ENCODE results near the gene MACROD2.

The MACROD2 gene

DNA sequence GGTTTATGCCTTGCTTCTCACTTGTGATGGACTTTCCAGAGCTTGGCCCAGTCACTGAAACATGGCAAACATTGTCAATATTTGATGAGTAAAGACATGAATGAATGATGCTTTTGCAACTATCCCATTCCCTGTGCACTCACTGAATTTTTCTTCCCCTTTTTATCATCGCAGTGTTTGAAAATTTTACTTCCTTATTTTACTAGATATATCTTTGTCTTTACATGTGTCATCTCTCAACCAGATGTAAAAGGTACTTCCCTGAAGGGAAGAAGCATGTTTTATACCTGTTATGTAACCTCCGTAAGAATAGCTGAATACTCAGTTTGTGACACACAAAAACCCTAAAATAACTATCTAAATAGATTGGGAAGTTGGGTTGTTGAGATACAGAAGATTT is 886.8 kb downstream of the MACROD2 start:
- H3K27ac ChIP-seq = no peak overlapping the region
- TF ChIP-seq, protein P1, sequence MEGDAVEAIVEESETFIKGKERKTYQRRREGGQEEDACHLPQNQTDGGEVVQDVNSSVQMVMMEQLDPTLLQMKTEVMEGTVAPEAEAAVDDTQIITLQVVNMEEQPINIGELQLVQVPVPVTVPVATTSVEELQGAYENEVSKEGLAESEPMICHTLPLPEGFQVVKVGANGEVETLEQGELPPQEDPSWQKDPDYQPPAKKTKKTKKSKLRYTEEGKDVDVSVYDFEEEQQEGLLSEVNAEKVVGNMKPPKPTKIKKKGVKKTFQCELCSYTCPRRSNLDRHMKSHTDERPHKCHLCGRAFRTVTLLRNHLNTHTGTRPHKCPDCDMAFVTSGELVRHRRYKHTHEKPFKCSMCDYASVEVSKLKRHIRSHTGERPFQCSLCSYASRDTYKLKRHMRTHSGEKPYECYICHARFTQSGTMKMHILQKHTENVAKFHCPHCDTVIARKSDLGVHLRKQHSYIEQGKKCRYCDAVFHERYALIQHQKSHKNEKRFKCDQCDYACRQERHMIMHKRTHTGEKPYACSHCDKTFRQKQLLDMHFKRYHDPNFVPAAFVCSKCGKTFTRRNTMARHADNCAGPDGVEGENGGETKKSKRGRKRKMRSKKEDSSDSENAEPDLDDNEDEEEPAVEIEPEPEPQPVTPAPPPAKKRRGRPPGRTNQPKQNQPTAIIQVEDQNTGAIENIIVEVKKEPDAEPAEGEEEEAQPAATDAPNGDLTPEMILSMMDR (IDR thresholded peaks at IDR 0.05) = no peak
- no peak for TF ChIP-seq ZFX (IDR thresholded peaks at IDR 0.05; ENCODE audit: borderline replicate concordance)

GRCh38 chr20:14882846-14883245 is 887.5 kb downstream of the MACROD2 start:
- no peak overlapping the region for H3K27ac ChIP-seq
- TF ChIP-seq, protein P1 (IDR thresholded peaks at IDR 0.05) = no peak
- TF ChIP-seq ZFX (IDR thresholded peaks at IDR 0.05; ENCODE audit: borderline replicate concordance) = no peak

- TF ChIP-seq, protein P1 (IDR thresholded peaks at IDR 0.05) = no peak
- TF ChIP-seq ZFX (IDR thresholded peaks at IDR 0.05; ENCODE audit: borderline replicate concordance) = no peak
- no peak overlapping the region for H3K27ac ChIP-seq
Measured at GRCh38 chr20:14883324-14883723, 888.0 kb downstream of the MACROD2 start.

DNA sequence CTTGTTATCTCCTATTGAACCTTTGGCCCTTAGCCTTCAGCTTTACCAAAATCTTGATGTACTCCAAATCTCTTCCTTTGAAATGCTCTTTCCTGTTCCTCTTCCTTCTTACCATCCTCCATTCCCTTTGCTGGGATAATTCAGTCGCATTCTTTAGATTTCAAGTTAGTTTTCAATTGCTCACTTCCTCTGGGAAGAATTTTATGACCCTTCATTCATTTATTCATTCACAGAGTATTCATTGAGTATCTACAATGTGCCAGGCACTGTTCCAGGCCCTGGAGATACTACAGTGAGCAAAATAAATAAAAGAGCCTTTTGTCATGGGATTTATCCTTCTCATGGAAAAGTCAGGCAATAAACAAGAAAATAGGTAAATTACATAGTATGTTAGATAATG is 890.3 kb downstream of the MACROD2 start:
- TF ChIP-seq ZFX (IDR thresholded peaks at IDR 0.05; ENCODE audit: borderline replicate concordance) = no peak
- TF ChIP-seq, protein P1 (IDR thresholded peaks at IDR 0.05) = no peak
- H3K27ac ChIP-seq = no peak overlapping the region

DNA sequence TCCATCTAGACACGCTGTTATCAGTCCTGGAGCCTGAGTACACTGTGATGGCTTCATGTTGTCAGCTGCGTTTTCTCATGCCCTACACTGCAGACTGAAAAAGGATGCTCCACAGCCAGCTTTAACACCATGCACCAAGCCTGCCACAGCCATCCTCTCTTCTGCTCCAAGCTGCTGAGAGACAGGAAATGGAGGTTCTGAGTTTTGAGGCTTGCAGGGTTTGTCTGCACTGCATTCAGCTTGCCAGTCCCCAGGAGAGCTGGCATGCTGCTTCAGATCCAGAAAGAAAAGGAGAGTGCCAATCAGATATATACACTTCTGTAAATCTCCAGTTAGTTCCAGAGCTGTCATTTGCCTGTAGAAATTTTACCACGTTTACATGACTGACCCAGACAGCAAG is 892.8 kb downstream of the MACROD2 start:
- TF ChIP-seq ZFX (IDR thresholded peaks at IDR 0.05; ENCODE audit: borderline replicate concordance) = no peak
- TF ChIP-seq, protein P1 (IDR thresholded peaks at IDR 0.05) = no peak
- H3K27ac ChIP-seq = no peak overlapping the region

GRCh38 chr20:14889496-14890255 is 894.4 kb downstream of the MACROD2 start:
- no peak overlapping the region for H3K27ac ChIP-seq
- TF ChIP-seq, protein P1 (IDR thresholded peaks at IDR 0.05) = no peak
- TF ChIP-seq ZFX (IDR thresholded peaks at IDR 0.05; ENCODE audit: borderline replicate concordance) = no peak

- H3K27ac ChIP-seq = no peak overlapping the region
Measured at GRCh38 chr20:14890713-14891112, 895.4 kb downstream of the MACROD2 start.

More at GRCh38 chr20:14890713-14891112, 895.4 kb downstream of the MACROD2 start:
- TF ChIP-seq, protein P1 (IDR thresholded peaks at IDR 0.05) = no peak
- TF ChIP-seq ZFX (IDR thresholded peaks at IDR 0.05; ENCODE audit: borderline replicate concordance) = no peak
